Astrocyte (in vitro differentiated cells and primary cell): ENCODE results near the gene IL5. TPM values are rescaled to one million over a fixed set of nuclear protein-coding genes. Genes with fewer than 3 reads are reported as not detected.

Experiments
- DNase-seq: peaks from one replicate; pipeline ENCODE4 v3.0.0-alpha.2; 2010; ENCODE audit warnings: low read depth
- FAIRE-seq: peaks from 2 replicates; lab custom pipeline; 2011; peaks lifted over from hg19 to GRCh38; lab: Jason Lieb, UNC
- H2AFZ ChIP-seq: 2 replicates; pipeline ENCODE4 v1.6.0; 2012; ENCODE audit warnings: low read depth, low read length, inconsistent platforms
- H3K27ac ChIP-seq: 2 replicates; pipeline ENCODE4 v1.5.1; 2011; ENCODE audit warnings: low read depth, low read length, inconsistent platforms
- H3K27me3 ChIP-seq: 2 replicates; pipeline ENCODE4 v1.6.0; 2011; ENCODE audit warnings: low read length, inconsistent platforms; ENCODE audit not compliant: insufficient read depth
- H3K36me3 ChIP-seq: 2 replicates; pipeline ENCODE4 v1.5.1; 2011; ENCODE audit warnings: low read length, inconsistent platforms; ENCODE audit not compliant: insufficient read depth
- H3K4me1 ChIP-seq: 2 replicates; pipeline ENCODE4 v1.5.1; 2011; ENCODE audit warnings: low read length, inconsistent platforms; ENCODE audit not compliant: insufficient read depth
- H3K4me2 ChIP-seq: 2 replicates; pipeline ENCODE4 v1.6.0; 2012; ENCODE audit warnings: low read length, inconsistent platforms
- H3K4me3 ChIP-seq: 2 replicates; pipeline ENCODE4 v1.5.1; 2011; ENCODE audit warnings: low read depth, mild to moderate bottlenecking, low read length, inconsistent platforms; ENCODE audit not compliant: insufficient read depth
- H3K79me2 ChIP-seq: 2 replicates; pipeline ENCODE4 v1.6.0; 2012; ENCODE audit warnings: mild to moderate bottlenecking, low read length, inconsistent platforms; ENCODE audit not compliant: insufficient read depth
- H3K9ac ChIP-seq: 2 replicates; pipeline ENCODE4 v1.6.0; 2012; ENCODE audit warnings: mild to moderate bottlenecking, low read length, inconsistent platforms
- H3K9me3 ChIP-seq: 2 replicates; pipeline ENCODE4 v1.5.1; 2012; ENCODE audit warnings: low read depth, mild to moderate bottlenecking, low read length, inconsistent platforms; ENCODE audit not compliant: insufficient read depth
- H4K20me1 ChIP-seq: 2 replicates; pipeline ENCODE4 v1.6.0; 2012; ENCODE audit warnings: low read length, inconsistent platforms; ENCODE audit not compliant: insufficient read depth
- H3K27ac Mint-ChIP-seq: one replicate; pipeline ENCODE4 v1.8.0; 2021; ENCODE audit warnings: mild to moderate bottlenecking, mixed read lengths; ENCODE audit not compliant: unreplicated experiment
- H3K27me3 Mint-ChIP-seq: one replicate; pipeline ENCODE4 v1.8.0; 2021; ENCODE audit warnings: low read depth, mixed read lengths; ENCODE audit not compliant: unreplicated experiment
- H3K36me3 Mint-ChIP-seq: one replicate; pipeline ENCODE4 v1.8.0; 2021; ENCODE audit warnings: low read depth, mixed read lengths; ENCODE audit not compliant: unreplicated experiment
- H3K4me1 Mint-ChIP-seq: one replicate; pipeline ENCODE4 v1.8.0; 2021; ENCODE audit warnings: low read depth, mixed read lengths; ENCODE audit not compliant: unreplicated experiment
- H3K4me3 Mint-ChIP-seq: one replicate; pipeline ENCODE4 v1.8.0; 2021; ENCODE audit warnings: mild to moderate bottlenecking, moderate library complexity, mixed read lengths; ENCODE audit not compliant: unreplicated experiment
- H3K9me3 Mint-ChIP-seq: one replicate; pipeline ENCODE4 v1.8.0; 2021; ENCODE audit warnings: mild to moderate bottlenecking, mixed read lengths; ENCODE audit not compliant: unreplicated experiment
- CTCF ChIP-seq: IDR thresholded peaks from 2 replicates; pipeline ENCODE4 v1.5.1; 2011; ENCODE audit warnings: low read depth, mild to moderate bottlenecking, inconsistent platforms, low read length, moderate library complexity; ENCODE audit not compliant: insufficient read depth
- EZH2 ChIP-seq: IDR thresholded peaks from 2 replicates; pipeline ENCODE4 v1.6.1; 2012; ENCODE audit warnings: mild to moderate bottlenecking, low read length, inconsistent platforms; ENCODE audit not compliant: insufficient read depth
- total RNA-seq: library from RNA; stranded (reverse); gene quantifications from 2 replicates; pipeline ENCODE4 v1.2.1, GENCODE V29; 2021

IL5 gene
- total RNA-seq, 1 donor from 2014 or later: not detected

- DNase-seq (peak; percentile 95), FAIRE-seq (peak; percentile 94)
- Histone ChIP-seq H3K9ac (peak overlapping the region; percentile 55), H2AFZ (no peak overlapping the region), H3K4me3 (no peak overlapping the region), H3K79me2 (no peaks in the 10 kb centered on the region), H4K20me1 (no peaks in the 10 kb centered on the region), H3K4me2 (peak overlapping the region; percentile 71), H3K36me3 (no peaks in the 10 kb centered on the region), H3K27me3 (no peaks in the 10 kb centered on the region), H3K4me1 (peaks cover 16% of the 10 kb centered on the region), H3K27ac (peak overlapping the region; percentile 49), H3K9me3 (no peaks in the 10 kb centered on the region)
- Mint-ChIP-seq H3K27me3 (no peaks in the 10 kb centered on the region), H3K27ac (peak overlapping the region; percentile 98), H3K4me1 (peaks cover 21% of the 10 kb centered on the region), H3K9me3 (peaks cover 6% of the 10 kb centered on the region), H3K36me3 (no peaks in the 10 kb centered on the region), H3K4me3 (peak overlapping the region; percentile 66)
- peak; percentile 82 for TF ChIP-seq CTCF
- TF ChIP-seq EZH2: no peak
Measured at GRCh38 chr5:132506094-132506692, 37.1 kb downstream of the IL5 start.

GRCh38 chr5:132505641-132506040, 37.7 kb downstream of the IL5 start:
- no peak for DNase-seq
- Histone ChIP-seq H3K36me3 (no peaks in the 10 kb centered on the region), H2AFZ (no peak overlapping the region), H4K20me1 (no peaks in the 10 kb centered on the region), H3K4me2 (peak overlapping the region; percentile 71), H3K27me3 (no peaks in the 10 kb centered on the region), H3K4me3 (no peak overlapping the region), H3K4me1 (peaks cover 16% of the 10 kb centered on the region), H3K79me2 (no peaks in the 10 kb centered on the region), H3K9ac (peak overlapping the region; percentile 55), H3K9me3 (no peaks in the 10 kb centered on the region), H3K27ac (peak overlapping the region; percentile 49)
- Mint-ChIP-seq H3K27me3 (no peaks in the 10 kb centered on the region), H3K36me3 (no peaks in the 10 kb centered on the region), H3K4me1 (peaks cover 19% of the 10 kb centered on the region), H3K9me3 (peaks cover 6% of the 10 kb centered on the region), H3K27ac (peak overlapping the region; percentile 98), H3K4me3 (peak overlapping the region; percentile 66)
- FAIRE-seq: no peak
- TF ChIP-seq EZH2: no peak
- TF ChIP-seq CTCF: no peak

- Histone ChIP-seq H4K20me1 (no peaks in the 10 kb centered on the region), H3K9me3 (no peaks in the 10 kb centered on the region), H3K4me1 (peaks cover 17% of the 10 kb centered on the region), H3K27ac (no peak overlapping the region), H3K4me2 (no peak overlapping the region), H3K27me3 (no peaks in the 10 kb centered on the region), H3K9ac (no peak overlapping the region), H3K36me3 (no peaks in the 10 kb centered on the region), H2AFZ (no peak overlapping the region), H3K4me3 (no peak overlapping the region), H3K79me2 (no peaks in the 10 kb centered on the region)
- no peak for DNase-seq
- TF ChIP-seq EZH2 (no peak), CTCF (no peak)
- Mint-ChIP-seq H3K9me3 (peaks cover 3% of the 10 kb centered on the region), H3K27me3 (no peaks in the 10 kb centered on the region), H3K4me1 (peaks cover 14% of the 10 kb centered on the region), H3K36me3 (no peaks in the 10 kb centered on the region), H3K27ac (no peak overlapping the region), H3K4me3 (no peak overlapping the region)
- no peak for FAIRE-seq
Measured at GRCh38 chr5:132504746-132505145, 38.6 kb downstream of the IL5 start.
